Measurements from ENCODE around the gene TCAP. TPM values are rescaled to one million over a fixed set of nuclear protein-coding genes. Genes with fewer than 3 reads are reported as not detected.
A peak's percentile ranks its signal among the peaks of the same experiment; 100 is the strongest.

The TCAP gene
- total RNA-seq, 1 donor from 2014 or later: 0.98 TPM

DNA sequence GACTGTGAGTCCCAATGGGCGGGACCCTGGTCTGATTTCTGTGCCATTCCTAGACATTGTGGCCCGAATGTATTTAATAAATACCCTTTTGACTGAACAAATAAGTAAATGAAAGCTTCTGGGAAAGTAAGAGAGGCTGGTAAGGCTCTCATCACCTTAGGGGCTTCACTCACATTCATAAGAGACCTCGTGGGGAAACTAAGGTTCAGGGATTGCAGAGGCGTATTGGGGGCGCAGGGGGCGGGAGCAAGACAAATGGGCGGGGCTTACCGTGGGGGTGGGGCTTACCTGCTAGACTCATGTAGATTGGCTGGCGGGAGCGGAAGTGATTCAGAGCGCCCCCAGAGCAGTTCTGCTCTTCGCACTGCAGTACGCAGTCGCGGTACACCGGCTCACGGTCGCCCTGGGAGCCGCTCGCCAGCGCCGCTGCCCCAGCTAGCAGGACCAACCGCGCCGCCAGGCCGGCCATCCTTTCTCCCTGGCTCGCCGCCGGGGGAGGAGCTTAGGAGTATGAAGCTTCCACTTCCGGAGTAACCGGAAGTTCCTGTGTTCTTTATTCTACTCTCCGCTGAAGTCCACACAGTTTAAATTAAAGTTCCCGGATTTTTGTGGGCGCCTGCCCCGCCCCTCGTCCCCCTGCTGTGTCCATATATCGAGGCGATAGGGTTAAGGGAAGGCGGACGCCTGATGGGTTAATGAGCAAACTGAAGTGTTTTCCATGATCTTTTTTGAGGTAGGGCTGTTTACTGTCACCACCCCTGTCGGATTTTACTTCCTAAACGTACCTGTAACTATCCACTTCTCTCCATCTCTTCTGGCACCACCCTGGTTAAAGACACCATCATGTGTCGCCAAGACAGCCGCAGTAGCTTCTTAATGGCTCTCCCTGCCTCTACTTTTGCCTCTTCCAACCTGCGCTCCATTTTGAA, 22.7 kb downstream of the TCAP start, which contains the start of gene PGAP3:
Gene PGAP3, minus strand, starts transcription at position 512 of the 929 bp plus-strand sequence. Its CDS starts 43 bp downstream, at position 469.
- Mint-ChIP-seq H3K9me3 (ENCODE audit: unreplicated experiment) (no peaks in the 10 kb centered on the region), H3K4me3 (ENCODE audit: unreplicated experiment) (peak within 1 kb of the TSS; percentile 92), H3K27me3 (ENCODE audit: low read depth, unreplicated experiment) (no peaks in the 10 kb centered on the region), H3K4me1 (ENCODE audit: low read depth, unreplicated experiment) (peaks cover 8% of the 10 kb centered on the region), H3K36me3 (ENCODE audit: low read depth, unreplicated experiment) (peaks cover 2% of the 10 kb centered on the region), H3K27ac (ENCODE audit: unreplicated experiment) (peak within 1 kb of the TSS; percentile 88)
- H2AFZ ChIP-seq (ENCODE audit: low read depth, low read length): peak within 1 kb of the TSS; percentile 89
- no peaks in the 10 kb centered on the region for H3K36me3 ChIP-seq (ENCODE audit: insufficient read depth, low read length)
- H3K27ac ChIP-seq (ENCODE audit: low read depth, low read length): peak within 1 kb of the TSS; percentile 58
- no peak for FAIRE-seq
- peak within 1 kb of the TSS; percentile 91 for H3K4me3 ChIP-seq (ENCODE audit: insufficient read depth, low read depth, low read length)
- H4K20me1 ChIP-seq (ENCODE audit: insufficient read depth, low read length): no peaks in the 10 kb centered on the region
- no peaks in the 10 kb centered on the region for H3K9me3 ChIP-seq (ENCODE audit: insufficient read depth, low read depth, low read length)
- peak within 1 kb of the TSS; percentile 84 for H3K9ac ChIP-seq (ENCODE audit: low read length)
- peaks cover 8% of the 10 kb centered on the region for H3K4me1 ChIP-seq (ENCODE audit: insufficient read depth, low read length)
- DNase-seq (ENCODE audit: low read depth): peak; percentile 79
- no peak for TF ChIP-seq EZH2 (IDR thresholded peaks at IDR 0.05; ENCODE audit: insufficient read depth, low read length)
- TF ChIP-seq, protein P1, sequence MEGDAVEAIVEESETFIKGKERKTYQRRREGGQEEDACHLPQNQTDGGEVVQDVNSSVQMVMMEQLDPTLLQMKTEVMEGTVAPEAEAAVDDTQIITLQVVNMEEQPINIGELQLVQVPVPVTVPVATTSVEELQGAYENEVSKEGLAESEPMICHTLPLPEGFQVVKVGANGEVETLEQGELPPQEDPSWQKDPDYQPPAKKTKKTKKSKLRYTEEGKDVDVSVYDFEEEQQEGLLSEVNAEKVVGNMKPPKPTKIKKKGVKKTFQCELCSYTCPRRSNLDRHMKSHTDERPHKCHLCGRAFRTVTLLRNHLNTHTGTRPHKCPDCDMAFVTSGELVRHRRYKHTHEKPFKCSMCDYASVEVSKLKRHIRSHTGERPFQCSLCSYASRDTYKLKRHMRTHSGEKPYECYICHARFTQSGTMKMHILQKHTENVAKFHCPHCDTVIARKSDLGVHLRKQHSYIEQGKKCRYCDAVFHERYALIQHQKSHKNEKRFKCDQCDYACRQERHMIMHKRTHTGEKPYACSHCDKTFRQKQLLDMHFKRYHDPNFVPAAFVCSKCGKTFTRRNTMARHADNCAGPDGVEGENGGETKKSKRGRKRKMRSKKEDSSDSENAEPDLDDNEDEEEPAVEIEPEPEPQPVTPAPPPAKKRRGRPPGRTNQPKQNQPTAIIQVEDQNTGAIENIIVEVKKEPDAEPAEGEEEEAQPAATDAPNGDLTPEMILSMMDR (IDR thresholded peaks at IDR 0.05; ENCODE audit: insufficient read depth, low read depth, low read length): no peak
- H3K27me3 ChIP-seq (ENCODE audit: insufficient read depth, low read length): no peaks in the 10 kb centered on the region
- H3K4me2 ChIP-seq (ENCODE audit: low read length): peak within 1 kb of the TSS; percentile 95
- H3K79me2 ChIP-seq (ENCODE audit: insufficient read depth, low read length): no peaks in the 10 kb centered on the region

DNA sequence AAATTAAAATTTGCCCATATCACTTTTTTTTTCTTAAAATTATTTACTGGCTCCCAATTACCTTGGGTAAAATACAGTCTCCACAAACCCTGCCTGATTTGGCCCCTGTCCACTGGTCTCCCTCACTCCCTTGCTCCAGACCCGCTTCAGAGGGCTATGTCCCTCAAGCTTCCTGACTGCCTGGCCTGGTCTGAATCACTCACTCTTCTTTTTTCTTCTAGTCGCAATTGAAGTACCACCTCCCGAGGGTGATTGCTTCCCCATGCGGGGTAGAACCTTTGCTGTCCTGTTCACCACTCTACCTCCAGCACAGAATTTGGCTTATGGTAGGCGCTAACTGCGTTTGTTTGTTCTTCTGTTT, 23.3 kb downstream of the TCAP start:
- Mint-ChIP-seq H3K27me3 (ENCODE audit: low read depth, unreplicated experiment) (no peaks in the 10 kb centered on the region), H3K36me3 (ENCODE audit: low read depth, unreplicated experiment) (peaks cover 2% of the 10 kb centered on the region), H3K4me1 (ENCODE audit: low read depth, unreplicated experiment) (peaks cover 8% of the 10 kb centered on the region), H3K9me3 (ENCODE audit: unreplicated experiment) (no peaks in the 10 kb centered on the region), H3K27ac (ENCODE audit: unreplicated experiment) (peak overlapping the region; percentile 88), H3K4me3 (ENCODE audit: unreplicated experiment) (peak overlapping the region; percentile 92)
- H3K4me3 ChIP-seq (ENCODE audit: insufficient read depth, low read depth, low read length): peak overlapping the region; percentile 91
- TF ChIP-seq, protein P1 (IDR thresholded peaks at IDR 0.05; ENCODE audit: insufficient read depth, low read depth, low read length): no peak
- TF ChIP-seq EZH2 (IDR thresholded peaks at IDR 0.05; ENCODE audit: insufficient read depth, low read length): no peak
- peak overlapping the region; percentile 58 for H3K27ac ChIP-seq (ENCODE audit: low read depth, low read length)
- no peak for DNase-seq (ENCODE audit: low read depth)
- no peaks in the 10 kb centered on the region for H3K79me2 ChIP-seq (ENCODE audit: insufficient read depth, low read length)
- H3K9ac ChIP-seq (ENCODE audit: low read length): peak overlapping the region; percentile 84
- peak overlapping the region; percentile 89 for H2AFZ ChIP-seq (ENCODE audit: low read depth, low read length)
- H4K20me1 ChIP-seq (ENCODE audit: insufficient read depth, low read length): no peaks in the 10 kb centered on the region
- peak overlapping the region; percentile 95 for H3K4me2 ChIP-seq (ENCODE audit: low read length)
- no peaks in the 10 kb centered on the region for H3K9me3 ChIP-seq (ENCODE audit: insufficient read depth, low read depth, low read length)
- no peak for FAIRE-seq
- H3K36me3 ChIP-seq (ENCODE audit: insufficient read depth, low read length): no peaks in the 10 kb centered on the region
- H3K27me3 ChIP-seq (ENCODE audit: insufficient read depth, low read length): no peaks in the 10 kb centered on the region
- H3K4me1 ChIP-seq (ENCODE audit: insufficient read depth, low read length): peaks cover 8% of the 10 kb centered on the region

Measured in astrocyte (in vitro differentiated cells and primary cell).